Measurements from ENCODE around the gene KIF26A.
A peak's percentile ranks its signal among the peaks of the same experiment; 100 is the strongest.

Gene KIF26A

DNA sequence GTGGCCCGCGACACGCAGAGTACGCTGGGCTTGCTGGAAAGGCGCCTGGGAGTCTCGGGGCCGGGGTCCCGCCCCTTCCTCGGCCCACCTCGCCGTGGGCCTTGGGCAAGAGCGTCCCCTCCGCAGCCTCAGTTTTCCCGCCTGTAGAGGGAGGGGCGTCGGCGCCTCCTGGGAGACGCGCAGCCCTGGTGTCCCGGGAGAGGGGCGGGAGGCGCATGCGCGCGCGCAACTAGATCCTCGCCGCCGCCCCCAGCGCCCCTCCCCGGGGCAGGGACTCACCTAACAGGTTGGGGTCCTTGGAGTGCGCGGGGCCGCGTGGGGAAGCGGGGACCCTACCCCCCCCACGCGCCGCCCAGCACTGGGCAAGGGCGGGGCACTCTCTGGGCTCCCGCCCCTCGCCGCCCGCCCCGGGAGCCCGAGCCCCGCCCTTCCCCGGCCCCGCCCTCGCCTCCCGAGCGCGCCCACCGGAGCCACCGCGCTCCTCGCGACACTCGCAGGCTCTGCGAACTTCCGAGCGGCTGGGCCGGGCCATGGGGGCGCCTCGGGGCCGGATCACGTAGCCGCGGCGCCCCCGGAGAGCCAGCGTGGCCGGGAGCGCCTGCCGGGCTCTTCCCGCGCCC is at the start of gene KIF26A:
TSS of gene KIF26A (plus strand) at position 490 of the 620 bp plus-strand sequence. CDS start 136 bp downstream, outside the sequence.
- Histone ChIP-seq H3K9ac (ENCODE audit: low read depth in 1 of 2, low read length in 2 of 2) (peak within 1 kb of the TSS in 1 of 2 donors; percentile 59), H3K27ac (ENCODE audit: low read depth in 2 of 2, low read length in 2 of 2) (no peak within 1 kb of the TSS), H3K4me3 (ENCODE audit: low read length in 2 of 2) (peak within 1 kb of the TSS; percentile 52 to 56), H3K9me3 (ENCODE audit: control insufficient read depth in 2 of 2, low read length in 2 of 2) (no peaks in the 10 kb centered on the region), H3K4me1 (ENCODE audit: control insufficient read depth in 2 of 2, insufficient read depth in 2 of 2, low read length in 2 of 2) (peaks cover 23 to 33% of the 10 kb centered on the region in 2 donors), H3K27me3 (ENCODE audit: control insufficient read depth in 2 of 2, insufficient read depth in 2 of 2, low read length in 2 of 2) (peaks cover 24 to 38% of the 10 kb centered on the region in 2 donors), H3K36me3 (ENCODE audit: control insufficient read depth in 2 of 2, insufficient read depth in 2 of 2, low read length in 2 of 2) (no peaks in the 10 kb centered on the region)

DNA sequence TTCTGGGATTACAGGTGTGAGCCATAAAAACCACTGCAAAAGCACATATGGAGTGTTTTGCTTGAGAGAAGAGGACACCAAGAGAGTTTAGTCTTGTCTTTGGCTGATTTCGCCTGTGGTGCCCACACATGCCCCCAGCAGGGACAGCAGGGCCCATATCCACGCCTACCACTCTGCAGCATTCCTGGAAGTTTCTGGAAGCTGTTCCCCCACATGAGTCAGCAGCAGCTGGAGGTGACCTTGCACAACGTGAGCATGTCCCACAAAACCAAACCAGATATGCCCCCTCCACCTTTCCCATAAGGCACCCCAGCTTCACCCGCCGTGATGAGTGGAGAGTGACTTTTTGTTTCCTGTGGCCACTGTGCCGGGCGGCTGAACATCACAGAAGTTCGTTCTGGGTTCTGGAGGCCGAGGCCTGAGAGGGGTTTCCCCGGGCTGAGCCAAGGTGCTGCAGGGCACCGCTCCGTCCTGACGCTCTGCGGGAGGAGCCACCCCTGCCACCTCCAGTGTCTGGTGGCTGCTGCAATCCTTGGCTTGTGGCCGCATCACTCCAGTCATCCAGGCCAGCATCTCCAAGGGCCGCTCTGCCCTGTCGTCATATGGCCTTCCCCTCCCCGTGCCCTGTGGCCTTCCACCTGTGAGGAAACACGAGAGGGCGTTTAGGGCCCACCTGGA is 48.2 kb upstream of the KIF26A start:
- Histone ChIP-seq H3K27ac (ENCODE audit: low read depth in 2 of 2, low read length in 2 of 2) (no peak overlapping the region), H3K27me3 (ENCODE audit: control insufficient read depth in 2 of 2, insufficient read depth in 2 of 2, low read length in 2 of 2) (peaks cover 0 to 4% of the 10 kb centered on the region in 2 donors), H3K9me3 (ENCODE audit: control insufficient read depth in 2 of 2, low read length in 2 of 2) (no peaks in the 10 kb centered on the region), H3K4me1 (ENCODE audit: control insufficient read depth in 2 of 2, insufficient read depth in 2 of 2, low read length in 2 of 2) (peaks cover 35 to 45% of the 10 kb centered on the region in 2 donors), H3K4me3 (ENCODE audit: low read length in 2 of 2) (no peak overlapping the region), H3K36me3 (ENCODE audit: control insufficient read depth in 2 of 2, insufficient read depth in 2 of 2, low read length in 2 of 2) (no peaks in the 10 kb centered on the region), H3K9ac (ENCODE audit: low read depth in 1 of 2, low read length in 2 of 2) (no peak overlapping the region)

DNA sequence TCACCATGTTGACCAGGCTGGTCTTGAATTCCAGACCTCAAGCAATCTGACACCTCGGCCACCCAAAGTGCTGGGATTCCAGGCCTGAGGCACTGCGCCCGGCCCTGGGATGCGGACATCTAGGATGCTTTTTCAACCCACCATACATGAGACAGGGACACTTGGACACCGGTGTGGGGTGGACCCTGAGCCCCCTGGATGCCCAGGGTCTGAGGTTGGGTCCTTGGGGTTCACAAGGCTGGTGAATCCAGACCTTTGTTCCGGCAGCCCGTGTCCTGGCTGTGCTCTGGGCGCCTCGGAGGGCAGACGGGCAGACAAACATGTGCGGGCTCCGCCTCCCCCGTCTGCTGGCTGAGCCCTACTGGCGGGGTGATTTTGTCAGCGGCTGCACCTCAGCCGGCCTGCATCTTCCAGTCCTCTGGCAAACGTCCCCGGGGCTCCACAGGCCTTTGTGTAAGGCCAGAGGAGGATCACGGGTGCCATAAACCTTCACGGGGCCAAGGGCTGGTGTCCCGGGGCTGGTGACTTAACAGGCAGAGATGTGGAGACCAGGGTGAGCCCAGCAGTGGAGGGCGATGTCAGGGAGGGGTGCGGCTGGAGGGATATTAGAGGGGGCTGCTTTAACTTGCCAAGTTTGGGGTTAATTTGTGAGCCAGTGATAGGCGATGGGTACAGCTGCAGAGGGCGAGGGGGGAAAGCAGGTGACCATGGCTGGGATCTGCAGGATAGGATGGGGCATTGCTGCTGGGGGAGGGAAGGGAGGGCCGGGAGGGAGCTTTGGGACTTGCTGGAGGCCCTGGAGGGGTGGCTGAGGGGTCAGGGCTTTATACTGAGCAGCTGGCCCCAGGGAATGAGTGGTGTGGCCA is 47.1 kb upstream of the KIF26A start:
- no peak overlapping the region for H3K27ac ChIP-seq (ENCODE audit: low read depth in 2 of 2, low read length in 2 of 2)
- no peaks in the 10 kb centered on the region for H3K9me3 ChIP-seq (ENCODE audit: control insufficient read depth in 2 of 2, low read length in 2 of 2)
- no peak overlapping the region for H3K4me3 ChIP-seq (ENCODE audit: low read length in 2 of 2)
- peaks cover 29 to 37% of the 10 kb centered on the region in 2 donors for H3K4me1 ChIP-seq (ENCODE audit: control insufficient read depth in 2 of 2, insufficient read depth in 2 of 2, low read length in 2 of 2)
- no peak overlapping the region for H3K9ac ChIP-seq (ENCODE audit: low read depth in 1 of 2, low read length in 2 of 2)
- peaks cover 0 to 1% of the 10 kb centered on the region in 2 donors for H3K27me3 ChIP-seq (ENCODE audit: control insufficient read depth in 2 of 2, insufficient read depth in 2 of 2, low read length in 2 of 2)
- no peaks in the 10 kb centered on the region for H3K36me3 ChIP-seq (ENCODE audit: control insufficient read depth in 2 of 2, insufficient read depth in 2 of 2, low read length in 2 of 2)

DNA sequence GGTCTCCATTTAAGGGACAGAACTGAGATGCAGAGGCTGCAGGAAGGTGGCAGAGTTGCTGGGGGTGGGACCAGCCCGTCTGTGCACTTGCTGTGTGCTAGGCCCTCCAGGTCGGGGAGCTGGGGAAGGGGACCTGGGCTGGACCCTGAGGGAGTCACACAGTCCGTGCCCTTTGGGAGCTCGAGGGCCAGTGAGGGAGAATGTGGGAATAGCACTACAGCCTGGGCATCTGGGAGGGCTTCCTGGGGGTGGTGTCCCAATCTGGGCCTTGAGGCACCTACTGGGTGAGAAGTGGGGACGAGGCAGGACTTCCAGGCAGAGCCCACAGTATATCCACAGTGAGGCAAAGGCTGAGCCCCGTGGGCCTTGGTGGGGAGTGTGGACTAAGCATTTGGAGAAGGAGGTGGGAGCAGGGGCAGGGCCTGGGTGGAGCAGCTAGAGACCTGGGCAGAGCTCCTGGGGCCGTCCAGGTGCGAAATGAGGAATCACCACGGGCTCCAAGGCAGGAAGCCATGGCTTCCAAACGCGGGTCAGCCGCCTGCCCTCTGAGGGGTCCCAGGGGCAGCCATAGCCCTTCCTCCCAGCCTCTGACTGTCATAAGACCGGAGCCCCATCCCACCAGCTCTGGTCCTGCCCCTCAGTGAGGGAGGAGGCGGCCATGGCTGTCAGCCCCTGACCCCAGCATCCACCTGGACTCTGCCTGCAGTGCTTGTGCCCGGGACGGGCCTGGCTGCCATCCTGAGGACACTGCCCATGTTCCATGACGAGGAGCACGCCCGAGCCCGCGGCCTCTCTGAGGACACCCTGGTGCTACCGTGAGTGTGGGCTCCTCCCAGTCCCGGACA is 46.2 kb upstream of the KIF26A start:
- H3K27me3 ChIP-seq (ENCODE audit: control insufficient read depth in 2 of 2, insufficient read depth in 2 of 2, low read length in 2 of 2) = no peaks in the 10 kb centered on the region
- H3K36me3 ChIP-seq (ENCODE audit: control insufficient read depth in 2 of 2, insufficient read depth in 2 of 2, low read length in 2 of 2) = no peaks in the 10 kb centered on the region
- H3K4me3 ChIP-seq (ENCODE audit: low read length in 2 of 2) = no peak overlapping the region
- H3K9ac ChIP-seq (ENCODE audit: low read depth in 1 of 2, low read length in 2 of 2) = no peak overlapping the region
- no peak overlapping the region for H3K27ac ChIP-seq (ENCODE audit: low read depth in 2 of 2, low read length in 2 of 2)
- no peaks in the 10 kb centered on the region for H3K9me3 ChIP-seq (ENCODE audit: control insufficient read depth in 2 of 2, low read length in 2 of 2)
- peaks cover 22 to 28% of the 10 kb centered on the region in 2 donors for H3K4me1 ChIP-seq (ENCODE audit: control insufficient read depth in 2 of 2, insufficient read depth in 2 of 2, low read length in 2 of 2)

DNA sequence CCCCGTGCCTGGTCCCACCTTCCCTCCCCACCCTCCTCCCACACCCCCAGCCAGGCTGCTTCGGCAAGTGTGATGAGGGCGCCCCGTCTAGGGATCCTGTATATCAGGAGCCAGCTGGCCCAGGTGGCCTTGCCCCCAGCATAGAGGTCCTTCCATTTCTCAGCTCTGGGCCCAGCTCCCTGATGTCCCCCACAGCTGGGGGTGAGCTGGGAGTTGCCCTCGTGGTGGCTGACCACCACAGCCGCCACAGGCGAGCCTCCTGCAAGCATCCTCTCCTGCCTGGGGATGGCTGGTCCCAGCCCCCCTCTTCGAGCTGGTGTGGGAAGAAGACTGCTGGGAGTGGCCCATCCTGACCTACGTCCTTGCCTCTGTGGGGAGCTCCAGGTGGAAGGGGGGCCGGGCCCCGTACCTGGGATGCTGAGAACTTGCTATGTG is 45.4 kb upstream of the KIF26A start:
- Histone ChIP-seq H3K36me3 (ENCODE audit: control insufficient read depth in 2 of 2, insufficient read depth in 2 of 2, low read length in 2 of 2) (no peaks in the 10 kb centered on the region), H3K9ac (ENCODE audit: low read depth in 1 of 2, low read length in 2 of 2) (no peak overlapping the region), H3K4me3 (ENCODE audit: low read length in 2 of 2) (no peak overlapping the region), H3K9me3 (ENCODE audit: control insufficient read depth in 2 of 2, low read length in 2 of 2) (no peaks in the 10 kb centered on the region), H3K4me1 (ENCODE audit: control insufficient read depth in 2 of 2, insufficient read depth in 2 of 2, low read length in 2 of 2) (peaks cover 15 to 20% of the 10 kb centered on the region in 2 donors), H3K27ac (ENCODE audit: low read depth in 2 of 2, low read length in 2 of 2) (peak overlapping the region; percentile 23 to 55), H3K27me3 (ENCODE audit: control insufficient read depth in 2 of 2, insufficient read depth in 2 of 2, low read length in 2 of 2) (no peaks in the 10 kb centered on the region)

DNA sequence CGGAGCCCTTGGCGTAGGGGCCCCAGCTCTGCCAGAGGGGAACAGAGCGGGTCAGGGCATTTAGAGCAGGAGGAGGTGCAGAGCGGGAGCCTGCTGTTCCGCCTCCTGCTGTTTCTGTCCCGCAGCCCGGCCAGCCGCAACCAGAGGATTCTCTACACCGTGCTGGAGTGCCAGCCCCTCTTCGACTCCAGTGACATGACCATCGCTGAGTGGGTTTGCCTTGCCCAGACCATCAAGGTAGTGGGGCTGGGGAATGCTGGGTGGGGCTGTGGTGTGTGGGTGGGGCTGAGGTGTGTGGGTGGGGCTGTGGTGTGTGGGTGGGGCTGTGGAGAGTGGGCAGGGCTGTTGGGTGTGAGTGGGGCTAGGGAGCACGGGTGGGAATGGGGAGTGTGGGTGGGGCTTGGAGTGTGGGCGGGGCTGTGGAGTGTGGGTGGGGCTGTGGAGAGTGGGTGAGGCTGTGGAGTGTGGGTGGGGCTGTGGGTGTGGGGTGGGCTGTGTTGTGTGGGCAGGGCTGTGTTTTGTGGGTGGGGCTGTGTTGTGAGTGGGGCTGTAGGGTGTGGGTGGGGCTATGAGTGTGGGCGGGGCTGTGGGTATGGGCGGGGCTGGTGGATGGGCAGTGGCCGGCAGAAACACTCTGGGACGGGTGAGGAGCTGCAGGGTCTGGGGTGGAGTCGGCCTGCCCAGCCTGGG is 44.9 kb upstream of the KIF26A start:
- no peaks in the 10 kb centered on the region for H3K9me3 ChIP-seq (ENCODE audit: control insufficient read depth in 2 of 2, low read length in 2 of 2)
- peaks cover 11 to 15% of the 10 kb centered on the region in 2 donors for H3K4me1 ChIP-seq (ENCODE audit: control insufficient read depth in 2 of 2, insufficient read depth in 2 of 2, low read length in 2 of 2)
- no peaks in the 10 kb centered on the region for H3K27me3 ChIP-seq (ENCODE audit: control insufficient read depth in 2 of 2, insufficient read depth in 2 of 2, low read length in 2 of 2)
- peak overlapping the region; percentile 52 to 55 for H3K27ac ChIP-seq (ENCODE audit: low read depth in 2 of 2, low read length in 2 of 2)
- H3K36me3 ChIP-seq (ENCODE audit: control insufficient read depth in 2 of 2, insufficient read depth in 2 of 2, low read length in 2 of 2) = no peaks in the 10 kb centered on the region
- no peak overlapping the region for H3K9ac ChIP-seq (ENCODE audit: low read depth in 1 of 2, low read length in 2 of 2)
- no peak overlapping the region for H3K4me3 ChIP-seq (ENCODE audit: low read length in 2 of 2)

DNA sequence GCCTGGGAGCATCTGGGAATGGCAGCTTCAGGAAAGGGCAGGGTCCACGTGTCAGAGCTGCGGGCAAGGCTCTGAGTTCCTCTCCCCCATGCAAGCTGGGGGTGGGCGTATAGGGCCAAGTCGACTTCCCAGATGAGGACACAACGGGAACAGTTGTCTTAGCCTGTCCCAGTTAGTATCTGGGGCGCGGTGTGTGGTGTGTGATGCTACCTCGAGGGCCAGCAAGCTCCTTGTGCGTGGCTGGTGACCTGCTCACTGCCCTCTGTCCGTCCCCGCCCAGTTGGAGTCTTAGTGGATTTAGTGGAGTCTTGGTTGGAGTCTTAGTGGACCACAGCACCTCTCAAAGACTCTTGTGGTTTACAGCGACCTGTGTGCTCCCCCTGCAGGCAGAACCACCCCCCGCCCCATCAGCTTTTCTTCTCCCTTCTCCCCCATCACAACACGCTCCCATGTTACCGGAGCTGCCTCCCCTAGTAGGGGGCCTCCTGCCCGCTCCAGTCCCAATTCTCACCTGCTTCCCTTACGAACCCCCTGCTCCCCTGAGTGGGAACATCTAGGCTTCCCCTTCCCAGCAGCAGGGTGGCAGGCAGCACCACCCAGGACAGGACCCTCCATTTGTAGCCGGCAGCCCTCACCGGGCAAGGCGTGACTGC is 44.2 kb upstream of the KIF26A start:
- H3K36me3 ChIP-seq (ENCODE audit: control insufficient read depth in 2 of 2, insufficient read depth in 2 of 2, low read length in 2 of 2) = no peaks in the 10 kb centered on the region
- H3K27me3 ChIP-seq (ENCODE audit: control insufficient read depth in 2 of 2, insufficient read depth in 2 of 2, low read length in 2 of 2) = no peaks in the 10 kb centered on the region
- H3K4me1 ChIP-seq (ENCODE audit: control insufficient read depth in 2 of 2, insufficient read depth in 2 of 2, low read length in 2 of 2) = peaks cover 9 to 12% of the 10 kb centered on the region in 2 donors
- H3K9ac ChIP-seq (ENCODE audit: low read depth in 1 of 2, low read length in 2 of 2) = peak overlapping the region in 1 of 2 donors; percentile 45
- H3K9me3 ChIP-seq (ENCODE audit: control insufficient read depth in 2 of 2, low read length in 2 of 2) = no peaks in the 10 kb centered on the region
- H3K27ac ChIP-seq (ENCODE audit: low read depth in 2 of 2, low read length in 2 of 2) = peak overlapping the region; percentile 50 to 52
- no peak overlapping the region for H3K4me3 ChIP-seq (ENCODE audit: low read length in 2 of 2)

DNA sequence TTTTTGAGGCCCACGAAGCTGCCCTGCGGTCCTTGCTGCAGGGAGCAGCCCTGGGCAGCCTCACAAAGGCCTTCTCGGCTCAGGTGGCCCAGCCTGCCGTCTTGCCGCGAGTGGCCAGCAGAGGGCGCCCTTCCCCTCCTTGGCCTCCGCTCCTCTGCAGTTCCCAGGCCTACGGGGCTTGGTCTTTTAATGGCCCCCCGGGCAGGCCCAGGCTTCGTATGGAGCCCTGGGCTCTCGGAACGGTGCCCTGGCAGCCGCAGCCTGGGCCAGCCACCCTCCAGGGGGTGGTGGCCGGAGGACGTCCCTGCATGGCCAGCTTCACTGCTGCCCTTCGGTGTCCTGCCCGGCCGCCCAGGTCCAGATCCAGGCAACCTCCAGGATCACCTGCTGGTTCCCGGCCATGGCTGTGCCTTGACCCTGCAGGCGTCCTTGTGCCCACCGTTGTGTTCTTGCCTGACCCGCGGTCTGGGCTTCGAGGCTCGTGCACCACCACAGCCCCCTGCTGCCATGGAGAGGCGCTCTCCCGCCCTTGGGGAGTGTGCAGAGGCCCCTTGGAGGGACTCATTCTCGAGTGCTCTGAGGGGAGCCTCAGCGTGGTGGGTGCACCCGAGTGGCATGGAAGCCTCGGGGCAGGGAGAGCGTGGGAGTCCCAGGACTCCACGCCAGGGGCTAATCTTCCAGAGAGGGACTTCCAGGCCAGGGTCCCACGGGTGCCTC is 43.5 kb upstream of the KIF26A start:
- Histone ChIP-seq H3K27me3 (ENCODE audit: control insufficient read depth in 2 of 2, insufficient read depth in 2 of 2, low read length in 2 of 2) (no peaks in the 10 kb centered on the region), H3K36me3 (ENCODE audit: control insufficient read depth in 2 of 2, insufficient read depth in 2 of 2, low read length in 2 of 2) (no peaks in the 10 kb centered on the region), H3K4me3 (ENCODE audit: low read length in 2 of 2) (no peak overlapping the region), H3K9me3 (ENCODE audit: control insufficient read depth in 2 of 2, low read length in 2 of 2) (no peaks in the 10 kb centered on the region), H3K27ac (ENCODE audit: low read depth in 2 of 2, low read length in 2 of 2) (no peak overlapping the region), H3K9ac (ENCODE audit: low read depth in 1 of 2, low read length in 2 of 2) (peak overlapping the region in 1 of 2 donors; percentile 45), H3K4me1 (ENCODE audit: control insufficient read depth in 2 of 2, insufficient read depth in 2 of 2, low read length in 2 of 2) (peaks cover 11 to 14% of the 10 kb centered on the region in 2 donors)
